Raji (cell line): Measurements from ENCODE around the gene LIPT2.

Source experiments
- POLR2A ChIP-seq: IDR thresholded peaks from 2 replicates; pipeline ENCODE4 v1.6.1; 2011; ENCODE audit warnings: low read depth, low read length, control low read depth; ENCODE audit not compliant: insufficient read depth

The LIPT2 gene

GRCh38 chr11:74460065-74460464 is 33.5 kb downstream of the LIPT2 start:
- TF ChIP-seq POLR2A = no peak

GRCh38 chr11:74459584-74459983 is 33.9 kb downstream of the LIPT2 start:
- no peak for TF ChIP-seq POLR2A

DNA sequence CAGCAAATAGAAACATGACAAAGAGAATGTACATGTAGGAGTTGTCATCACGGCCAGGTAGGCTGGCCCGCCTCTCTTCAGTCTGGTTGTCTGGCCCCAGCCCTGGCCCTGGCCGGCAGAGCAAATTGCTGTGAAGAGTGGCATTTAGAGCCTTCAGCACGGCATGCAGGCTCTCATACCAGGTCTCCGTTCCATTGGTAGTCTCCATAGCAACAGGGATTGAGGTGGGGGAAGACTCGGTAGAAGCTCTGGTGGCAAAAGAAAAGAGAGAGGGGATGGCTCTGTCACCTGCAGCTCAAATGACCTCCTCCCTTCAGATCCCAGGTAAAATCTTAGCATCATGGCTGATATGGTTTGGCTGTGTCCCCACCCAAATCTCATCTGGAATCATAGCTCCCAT is 36.2 kb downstream of the LIPT2 start:
- TF ChIP-seq POLR2A = no peak

- no peak for TF ChIP-seq POLR2A
These were observed 40.0 kb downstream of the LIPT2 start for GRCh38 chr11:74453373-74453975.

DNA sequence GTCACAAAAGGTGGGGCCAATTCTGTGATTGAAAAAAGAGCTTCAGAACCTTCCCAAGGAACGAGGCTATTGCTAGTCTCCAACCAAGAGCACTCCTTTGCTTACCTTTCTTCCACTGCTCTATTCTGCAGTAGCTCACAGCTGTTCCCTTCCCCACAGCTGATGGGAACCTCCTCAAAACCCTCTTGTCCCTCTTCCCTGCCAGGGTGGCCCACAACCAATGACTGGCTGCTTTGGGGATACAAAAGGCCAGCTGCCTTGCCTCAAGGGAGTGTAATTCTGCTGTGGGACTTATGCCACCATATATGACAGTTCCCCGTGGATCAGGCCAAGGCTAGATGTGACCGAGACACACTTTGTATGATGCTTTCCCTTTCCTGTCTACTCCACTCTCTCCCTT is 41.2 kb downstream of the LIPT2 start:
- no peak for TF ChIP-seq POLR2A

GRCh38 chr11:74450318-74450717 is 43.2 kb downstream of the LIPT2 start:
- no peak for TF ChIP-seq POLR2A

DNA sequence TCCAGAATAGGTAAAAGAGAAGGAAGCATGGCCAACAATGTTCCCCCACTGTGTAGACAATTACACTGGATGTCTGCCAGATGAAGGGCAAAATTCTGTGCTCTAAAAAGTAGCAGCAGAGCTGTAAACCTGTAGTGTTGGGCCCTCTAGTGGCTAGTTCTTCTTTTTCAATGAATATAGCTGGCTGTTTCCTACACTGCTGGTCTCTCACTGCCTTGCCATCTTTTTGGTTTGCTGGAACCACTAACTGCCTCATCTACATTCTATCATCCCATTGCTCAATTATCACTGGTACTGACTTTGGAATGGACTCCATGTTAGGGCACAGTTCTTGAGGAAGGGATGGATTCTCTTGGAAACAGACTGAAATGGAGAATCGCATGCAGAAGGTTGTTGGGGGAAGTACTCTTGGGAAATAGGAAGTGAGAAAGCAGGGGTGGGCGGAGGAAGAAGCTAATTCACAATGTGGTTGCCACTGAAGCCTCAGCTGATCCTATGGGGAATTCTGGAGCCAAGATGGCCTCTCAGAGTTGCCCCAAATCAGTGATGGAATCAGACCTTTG is 44.1 kb downstream of the LIPT2 start:
- TF ChIP-seq POLR2A = no peak

GRCh38 chr11:74447720-74448119 is 45.8 kb downstream of the LIPT2 start:
- no peak for TF ChIP-seq POLR2A

DNA sequence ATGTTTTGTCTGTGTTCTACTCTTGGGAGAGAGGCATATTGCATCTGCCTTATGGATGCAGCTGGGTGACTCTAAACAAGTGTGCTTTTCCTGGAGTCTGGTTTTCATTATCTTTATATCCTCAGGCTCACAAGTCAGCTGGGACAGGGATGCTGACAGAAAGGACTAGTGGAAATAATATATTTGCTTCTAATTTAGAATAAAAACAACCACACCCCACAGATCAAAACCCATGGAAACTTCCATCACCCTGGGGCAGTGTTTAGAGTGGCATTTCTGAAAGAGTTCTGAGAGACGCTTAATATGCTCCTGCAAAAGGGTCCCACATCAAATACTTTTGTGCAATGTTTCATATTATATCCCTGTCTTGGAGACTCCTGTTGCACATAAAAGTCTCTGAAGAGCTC is 47.0 kb downstream of the LIPT2 start:
- TF ChIP-seq POLR2A = no peak

DNA sequence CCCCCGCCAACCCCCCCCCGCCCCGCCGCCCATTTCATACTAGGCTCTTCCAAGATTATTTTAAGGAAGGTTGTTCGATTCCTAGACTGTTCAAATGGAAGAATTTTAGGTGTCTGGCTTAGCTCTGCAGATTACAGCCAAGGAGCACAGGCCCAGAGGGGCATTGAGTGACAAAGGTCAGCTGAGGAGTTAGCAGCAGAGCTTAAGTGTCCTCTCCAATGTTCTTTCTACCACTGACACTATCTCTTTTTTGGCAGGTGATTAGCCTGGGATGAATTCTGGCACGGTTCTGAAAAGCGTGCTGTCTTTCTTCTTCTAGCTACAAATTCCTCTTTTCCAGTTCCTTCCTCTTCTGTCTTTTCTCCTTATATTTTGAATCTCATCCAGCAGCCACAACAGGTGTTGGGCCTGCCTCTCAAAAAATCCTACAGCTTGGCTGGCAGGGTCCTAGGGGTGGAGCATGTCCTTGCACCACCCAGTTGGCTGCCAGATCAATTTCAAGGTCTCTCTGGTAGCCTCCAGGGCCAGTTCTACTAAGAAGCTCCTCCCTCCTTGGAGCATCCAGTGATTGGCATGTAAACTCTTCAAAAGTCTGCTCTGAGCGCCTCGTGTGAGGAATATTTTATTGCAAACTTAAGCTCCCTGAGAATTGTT is 49.2 kb downstream of the LIPT2 start:
- no peak for TF ChIP-seq POLR2A

DNA sequence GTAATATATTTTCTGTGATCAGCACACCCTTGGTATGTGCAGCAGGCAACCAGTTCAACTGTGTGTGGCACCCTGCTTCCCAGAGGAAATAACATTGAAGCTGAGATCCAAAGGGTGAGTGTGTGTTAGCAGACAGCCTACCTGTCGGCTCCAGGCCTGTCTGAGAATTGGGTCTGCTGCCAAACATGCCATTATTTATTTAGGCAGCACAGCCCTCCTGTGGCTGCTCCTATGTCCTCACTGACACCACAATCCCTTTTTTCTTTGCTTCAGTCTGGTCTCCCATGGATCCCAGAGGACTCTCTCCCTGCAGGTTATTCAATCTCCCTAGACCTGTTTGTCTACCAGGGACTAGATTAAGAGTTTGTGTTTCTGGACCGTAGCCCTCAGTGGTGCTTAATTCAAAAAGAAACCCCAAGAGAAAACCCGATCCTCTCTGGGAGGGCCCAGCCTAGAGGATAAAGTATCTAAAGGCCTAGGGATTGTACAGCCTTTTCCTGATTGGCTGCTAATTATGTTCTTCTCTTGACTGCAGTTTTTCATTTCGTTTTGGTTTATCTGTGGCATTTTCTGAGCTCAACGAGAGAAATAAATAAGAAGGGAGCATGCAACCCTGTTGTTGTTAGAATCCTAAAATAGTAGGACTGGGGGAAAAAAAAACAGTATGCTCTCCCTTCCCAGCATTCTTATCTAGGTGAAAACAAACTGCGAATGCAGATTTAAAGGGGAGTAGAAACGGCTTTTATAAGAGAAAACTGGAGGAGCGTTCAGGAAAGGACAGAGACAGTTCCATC is 50.3 kb downstream of the LIPT2 start:
- no peak for TF ChIP-seq POLR2A

GRCh38 chr11:74442636-74443035 is 50.9 kb downstream of the LIPT2 start:
- no peak for TF ChIP-seq POLR2A
